Endothelial cell of umbilical vein (primary cell): ENCODE data around the gene YWHAQ.

Source experiments
- CTCF ChIP-seq, 2 donors: IDR thresholded peaks; 1 replicate in 1 of 2; 2 replicates in 1 of 2; pipeline ENCODE4 v1.5.1; 2011; ENCODE audit warnings: low read length in 2 of 2, mild to moderate bottlenecking in 2 of 2, moderate library complexity in 2 of 2, control low read depth in 1 of 2, inconsistent platforms in 1 of 2, low read depth in 1 of 2; ENCODE audit not compliant: insufficient read depth in 1 of 2; ENCODE audit errors: extremely low read depth in 1 of 2
- EZH2 ChIP-seq: IDR thresholded peaks from 2 replicates; pipeline ENCODE4 v1.6.1; 2012; ENCODE audit warnings: borderline replicate concordance, low read depth, mild to moderate bottlenecking, moderate library complexity, low read length, inconsistent platforms; ENCODE audit not compliant: severe bottlenecking

- TF ChIP-seq EZH2 = no peak
- no peak for TF ChIP-seq CTCF (IDR thresholded peaks at IDR 0.05; ENCODE audit: extremely low read depth in 1 of 2, insufficient read depth in 1 of 2, low read depth in 1 of 2, low read length in 2 of 2)
Measured at GRCh38 chr2:9578467-9579235, 52.1 kb downstream of the YWHAQ start.
